ENCODE data around the gene SNED1. TPM values are rescaled to one million over a fixed set of nuclear protein-coding genes. Genes with fewer than 3 reads are reported as not detected.

Gene SNED1
- total RNA-seq, 2 experiments from 2014 or later = 2.8 to 13.6 TPM

- no peaks in the 10 kb centered on the region for H3K36me3 ChIP-seq (ENCODE audit: insufficient read depth, low read length)
- POLR2A ChIA-PET = interaction anchor here (0.6 kb wide), 2 partner anchors 27 to 122 kb away, joined by 3 read pairs; no protein-coding TSS in a partner anchor
- DNase-seq (ENCODE audit: low spot score) = peak; percentile 20
- H3K4me1 ChIP-seq (ENCODE audit: insufficient read depth, low read length, poor library complexity, severe bottlenecking) = peaks cover 4% of the 10 kb centered on the region
- H4K20me1 ChIP-seq (ENCODE audit: insufficient read depth, low read length) = no peaks in the 10 kb centered on the region
- no peaks in the 10 kb centered on the region; the same call in 1 of the 2 replicates for H3K9me3 ChIP-seq (ENCODE audit: low read length)
- H3K9me2 ChIP-seq (ENCODE audit: insufficient read depth, low read length) = no peaks in the 10 kb centered on the region
- no peak overlapping the region for H3K4me3 ChIP-seq (ENCODE audit: low read depth, low read length, poor library complexity, severe bottlenecking)
- CTCF ChIA-PET (ENCODE audit: unreplicated experiment) = interaction anchor here (0.6 kb wide), 1 partner anchor 269 kb away, joined by 4 read pairs; no protein-coding TSS in a partner anchor
- no peak overlapping the region for H3K4me2 ChIP-seq (ENCODE audit: low read length)
- intact Hi-C loops (cut with micrococcal nuclease; ENCODE audit: unreplicated experiment) = no loop called here
- no TSS peak for BruUV-seq (replicated peaks)
- no peaks in the 10 kb centered on the region for H3K79me2 ChIP-seq (ENCODE audit: insufficient read depth, low read depth, low read length)
- TF ChIP-seq EZH2phosphoT487 (IDR thresholded peaks at IDR 0.05; ENCODE audit: borderline replicate concordance, low read depth, low read length) = no peak
- no peak for TF ChIP-seq CTCF (conservative IDR thresholded peaks at IDR 0.05; ENCODE audit: low read length)
- H3K27ac ChIP-seq (ENCODE audit: low read depth, low read length, poor library complexity, severe bottlenecking) = no peak overlapping the region
- no peak overlapping the region for H2AFZ ChIP-seq (ENCODE audit: low read length)
Measured at GRCh38 chr2:241050624-241051577, 52.5 kb downstream of the SNED1 start.

- CTCF ChIA-PET (ENCODE audit: unreplicated experiment) = interaction anchor here (0.6 kb wide), 1 partner anchor 268 kb away, joined by 4 read pairs; no protein-coding TSS in a partner anchor
- Histone ChIP-seq H3K4me2 (ENCODE audit: low read length) (no peak overlapping the region), H3K9me3 (ENCODE audit: low read length) (no peaks in the 10 kb centered on the region), H3K9me2 (ENCODE audit: insufficient read depth, low read length) (no peaks in the 10 kb centered on the region), H2AFZ (ENCODE audit: low read length) (no peak overlapping the region), H4K20me1 (ENCODE audit: insufficient read depth, low read length) (no peaks in the 10 kb centered on the region), H3K4me3 (ENCODE audit: low read depth, low read length, poor library complexity, severe bottlenecking) (no peak overlapping the region), H3K79me2 (ENCODE audit: insufficient read depth, low read depth, low read length) (no peaks in the 10 kb centered on the region), H3K36me3 (ENCODE audit: insufficient read depth, low read length) (no peaks in the 10 kb centered on the region), H3K4me1 (ENCODE audit: insufficient read depth, low read length, poor library complexity, severe bottlenecking) (peaks cover 4% of the 10 kb centered on the region), H3K27ac (ENCODE audit: low read depth, low read length, poor library complexity, severe bottlenecking) (no peak overlapping the region)
- no peak for TF ChIP-seq CTCF (conservative IDR thresholded peaks at IDR 0.05; ENCODE audit: low read length)
- TF ChIP-seq EZH2phosphoT487 (IDR thresholded peaks at IDR 0.05; ENCODE audit: borderline replicate concordance, low read depth, low read length) = no peak
- BruUV-seq (replicated peaks) = no TSS peak
- POLR2A ChIA-PET = interaction anchor here (0.6 kb wide), 2 partner anchors 28 to 121 kb away, joined by 3 read pairs; no protein-coding TSS in a partner anchor
- DNase-seq (ENCODE audit: low spot score) = no peak
- intact Hi-C loops (cut with micrococcal nuclease; ENCODE audit: unreplicated experiment) = no loop called here
Measured at GRCh38 chr2:241051578-241052487, 53.4 kb downstream of the SNED1 start.

Measured in OCI-LY7 (cell line).